MM.1S (cell line): ENCODE data around the gene SPINT1.
A peak's percentile ranks its signal among the peaks of the same experiment; 100 is the strongest.

Experiments
- CTCF ChIP-seq: fragments of 300-600 bp; sonication (generic); IDR thresholded peaks from 2 replicates; pipeline ENCODE4 v1.5.1; 2016; ENCODE audit warnings: antibody characterized with exemption, low read length, mixed read lengths
- EZH2 ChIP-seq: fragments of 300-600 bp; sonication (generic); optimal IDR thresholded peaks from 2 replicates; pipeline ENCODE3; 2017; ENCODE audit warnings: low read depth, mild to moderate bottlenecking, antibody characterized with exemption, low read length, mixed read lengths

DNA sequence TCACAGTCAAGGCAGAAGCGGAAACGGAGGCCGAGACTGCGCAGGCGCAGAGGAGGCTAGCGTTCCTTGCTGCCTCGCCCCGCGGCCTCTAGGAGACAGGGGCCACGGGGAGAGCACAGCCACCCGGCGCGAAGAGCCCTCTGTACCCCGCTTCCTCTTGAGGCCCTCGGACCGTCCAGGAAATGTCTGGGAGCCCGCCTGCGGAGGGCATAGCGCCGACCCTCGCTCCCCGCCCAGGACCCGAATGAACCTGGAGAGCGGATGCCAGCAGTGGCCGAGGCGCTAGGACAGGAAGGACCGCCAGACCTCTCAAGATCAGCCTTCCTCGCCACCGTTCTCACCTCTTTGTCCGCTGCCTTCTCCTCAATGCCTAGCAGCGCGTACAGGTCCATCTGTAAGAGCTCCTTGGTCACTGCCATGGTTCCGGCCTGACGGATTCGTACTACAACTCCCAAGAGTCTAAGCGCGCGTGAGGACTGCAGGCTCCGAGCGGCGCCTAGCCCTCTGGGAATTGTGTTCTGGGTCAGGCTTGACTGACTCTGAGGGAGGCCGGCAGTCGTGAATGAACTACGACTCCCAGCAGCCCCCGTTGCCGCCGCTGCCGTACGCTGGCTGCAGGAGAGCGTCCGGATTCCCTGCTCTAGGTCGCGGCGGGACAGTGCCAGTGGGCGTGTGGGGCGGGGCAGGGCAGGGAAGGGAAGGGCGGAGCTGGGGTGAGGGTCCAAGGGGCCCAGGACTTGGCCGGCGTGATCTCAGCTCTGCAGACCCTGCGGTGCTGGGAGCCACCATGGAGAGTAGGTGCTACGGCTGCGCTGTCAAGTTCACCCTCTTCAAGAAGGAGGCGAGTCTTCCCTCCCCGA is 36.6 kb upstream of the SPINT1 start, which contains the start of the genes DNAJC17 and ZFYVE19:
- TF ChIP-seq CTCF (peak; percentile 12; the same call in 1 of the 2 replicates), EZH2 (no peak)
